ENCODE data around the gene AUTS2. TPM values are rescaled to one million over a fixed set of nuclear protein-coding genes. Genes with fewer than 3 reads are reported as not detected.

The AUTS2 gene
- total and polyA plus RNA-seq, 9 of the 15 experiments (the other 6 are each of a cell fraction or from before 2014, with no cell fraction given) = 0.58 TPM; not detected in 8

DNA sequence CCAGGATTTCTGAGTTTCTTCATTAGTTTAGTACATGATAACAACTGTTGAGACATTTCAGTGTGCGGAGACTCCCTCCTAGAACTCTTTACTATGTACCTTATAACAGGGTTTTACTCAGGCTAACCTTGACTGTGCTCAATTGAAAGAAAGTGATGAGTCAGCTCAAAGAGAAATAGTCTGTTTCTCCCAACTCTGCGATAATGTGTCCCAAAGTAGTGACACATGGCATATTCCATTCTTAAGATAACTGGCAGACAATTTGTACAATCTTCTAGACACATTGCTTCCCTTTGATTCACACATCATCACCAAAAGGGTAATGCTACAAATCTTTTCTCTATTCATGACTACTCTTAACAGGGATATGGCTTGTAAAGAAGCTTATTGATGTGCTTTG, 645.2 kb downstream of the AUTS2 start (continued):
- TF ChIP-seq PPARD (CRISPR knock-in tag; IDR thresholded peaks at IDR 0.05) = no peak
- TF ChIP-seq, protein P1, sequence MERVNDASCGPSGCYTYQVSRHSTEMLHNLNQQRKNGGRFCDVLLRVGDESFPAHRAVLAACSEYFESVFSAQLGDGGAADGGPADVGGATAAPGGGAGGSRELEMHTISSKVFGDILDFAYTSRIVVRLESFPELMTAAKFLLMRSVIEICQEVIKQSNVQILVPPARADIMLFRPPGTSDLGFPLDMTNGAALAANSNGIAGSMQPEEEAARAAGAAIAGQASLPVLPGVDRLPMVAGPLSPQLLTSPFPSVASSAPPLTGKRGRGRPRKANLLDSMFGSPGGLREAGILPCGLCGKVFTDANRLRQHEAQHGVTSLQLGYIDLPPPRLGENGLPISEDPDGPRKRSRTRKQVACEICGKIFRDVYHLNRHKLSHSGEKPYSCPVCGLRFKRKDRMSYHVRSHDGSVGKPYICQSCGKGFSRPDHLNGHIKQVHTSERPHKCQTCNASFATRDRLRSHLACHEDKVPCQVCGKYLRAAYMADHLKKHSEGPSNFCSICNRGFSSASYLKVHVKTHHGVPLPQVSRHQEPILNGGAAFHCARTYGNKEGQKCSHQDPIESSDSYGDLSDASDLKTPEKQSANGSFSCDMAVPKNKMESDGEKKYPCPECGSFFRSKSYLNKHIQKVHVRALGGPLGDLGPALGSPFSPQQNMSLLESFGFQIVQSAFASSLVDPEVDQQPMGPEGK (CRISPR knock-in tag; IDR thresholded peaks at IDR 0.05; ENCODE audit: borderline replicate concordance) = no peak
- no peak for TF ChIP-seq PRPF4 (IDR thresholded peaks at IDR 0.05; ENCODE audit: insufficient read depth, low read depth, low read length, poor library complexity, severe bottlenecking)
- no peak for TF ChIP-seq ZNF75A (CRISPR knock-in tag; IDR thresholded peaks at IDR 0.05)
- TF ChIP-seq POLR3G (IDR thresholded peaks at IDR 0.05; ENCODE audit: extremely low read depth, insufficient read length, insufficient replicate concordance) = no peak
- peak; percentile 89 for TF ChIP-seq MAFG (tag; conservative IDR thresholded peaks at IDR 0.05)
- no peak for TF ChIP-seq HDAC1 (IDR thresholded peaks at IDR 0.05)
- TF ChIP-seq, protein P2, sequence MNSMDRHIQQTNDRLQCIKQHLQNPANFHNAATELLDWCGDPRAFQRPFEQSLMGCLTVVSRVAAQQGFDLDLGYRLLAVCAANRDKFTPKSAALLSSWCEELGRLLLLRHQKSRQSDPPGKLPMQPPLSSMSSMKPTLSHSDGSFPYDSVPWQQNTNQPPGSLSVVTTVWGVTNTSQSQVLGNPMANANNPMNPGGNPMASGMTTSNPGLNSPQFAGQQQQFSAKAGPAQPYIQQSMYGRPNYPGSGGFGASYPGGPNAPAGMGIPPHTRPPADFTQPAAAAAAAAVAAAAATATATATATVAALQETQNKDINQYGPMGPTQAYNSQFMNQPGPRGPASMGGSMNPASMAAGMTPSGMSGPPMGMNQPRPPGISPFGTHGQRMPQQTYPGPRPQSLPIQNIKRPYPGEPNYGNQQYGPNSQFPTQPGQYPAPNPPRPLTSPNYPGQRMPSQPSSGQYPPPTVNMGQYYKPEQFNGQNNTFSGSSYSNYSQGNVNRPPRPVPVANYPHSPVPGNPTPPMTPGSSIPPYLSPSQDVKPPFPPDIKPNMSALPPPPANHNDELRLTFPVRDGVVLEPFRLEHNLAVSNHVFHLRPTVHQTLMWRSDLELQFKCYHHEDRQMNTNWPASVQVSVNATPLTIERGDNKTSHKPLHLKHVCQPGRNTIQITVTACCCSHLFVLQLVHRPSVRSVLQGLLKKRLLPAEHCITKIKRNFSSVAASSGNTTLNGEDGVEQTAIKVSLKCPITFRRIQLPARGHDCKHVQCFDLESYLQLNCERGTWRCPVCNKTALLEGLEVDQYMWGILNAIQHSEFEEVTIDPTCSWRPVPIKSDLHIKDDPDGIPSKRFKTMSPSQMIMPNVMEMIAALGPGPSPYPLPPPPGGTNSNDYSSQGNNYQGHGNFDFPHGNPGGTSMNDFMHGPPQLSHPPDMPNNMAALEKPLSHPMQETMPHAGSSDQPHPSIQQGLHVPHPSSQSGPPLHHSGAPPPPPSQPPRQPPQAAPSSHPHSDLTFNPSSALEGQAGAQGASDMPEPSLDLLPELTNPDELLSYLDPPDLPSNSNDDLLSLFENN (IDR thresholded peaks at IDR 0.05; ENCODE audit: low read depth in 2 of 2, low read length in 2 of 2) = no peak
- TF ChIP-seq HMG20B (CRISPR knock-in tag; IDR thresholded peaks at IDR 0.05) = no peak
- peak; percentile 96 for TF ChIP-seq MAFF (IDR thresholded peaks at IDR 0.05; ENCODE audit: low read length)
- no peak for TF ChIP-seq ZNF740 (CRISPR knock-in tag; IDR thresholded peaks at IDR 0.05)
- TF ChIP-seq ZNF740 (tag; IDR thresholded peaks at IDR 0.05) = no peak
- TF ChIP-seq RAD21 (CRISPR knock-in tag; conservative IDR thresholded peaks at IDR 0.05 in 1 of 2, IDR thresholded peaks at IDR 0.05 in 1 of 2) = no peak
- TF ChIP-seq ZNF436 (CRISPR knock-in tag; IDR thresholded peaks at IDR 0.05) = no peak
- no peak for TF ChIP-seq RFX7 (CRISPR knock-in tag; IDR thresholded peaks at IDR 0.05)
- TF ChIP-seq SRSF9 (IDR thresholded peaks at IDR 0.05; ENCODE audit: borderline replicate concordance, low read depth, low read length) = no peak
- no peak for TF ChIP-seq KLF13 (tag; IDR thresholded peaks at IDR 0.05; ENCODE audit: borderline replicate concordance, low read depth)
- TF ChIP-seq PTTG1 (tag; IDR thresholded peaks at IDR 0.05; ENCODE audit: low read depth) = no peak
- no peak for TF ChIP-seq ZKSCAN8 (CRISPR knock-in tag; IDR thresholded peaks at IDR 0.05)
- TF ChIP-seq ZNF124 (CRISPR knock-in tag; IDR thresholded peaks at IDR 0.05) = no peak
- TF ChIP-seq HES1 (IDR thresholded peaks at IDR 0.05; ENCODE audit: low read depth) = no peak
